ENCODE results near the gene ZBTB7A.

The ZBTB7A gene

DNA sequence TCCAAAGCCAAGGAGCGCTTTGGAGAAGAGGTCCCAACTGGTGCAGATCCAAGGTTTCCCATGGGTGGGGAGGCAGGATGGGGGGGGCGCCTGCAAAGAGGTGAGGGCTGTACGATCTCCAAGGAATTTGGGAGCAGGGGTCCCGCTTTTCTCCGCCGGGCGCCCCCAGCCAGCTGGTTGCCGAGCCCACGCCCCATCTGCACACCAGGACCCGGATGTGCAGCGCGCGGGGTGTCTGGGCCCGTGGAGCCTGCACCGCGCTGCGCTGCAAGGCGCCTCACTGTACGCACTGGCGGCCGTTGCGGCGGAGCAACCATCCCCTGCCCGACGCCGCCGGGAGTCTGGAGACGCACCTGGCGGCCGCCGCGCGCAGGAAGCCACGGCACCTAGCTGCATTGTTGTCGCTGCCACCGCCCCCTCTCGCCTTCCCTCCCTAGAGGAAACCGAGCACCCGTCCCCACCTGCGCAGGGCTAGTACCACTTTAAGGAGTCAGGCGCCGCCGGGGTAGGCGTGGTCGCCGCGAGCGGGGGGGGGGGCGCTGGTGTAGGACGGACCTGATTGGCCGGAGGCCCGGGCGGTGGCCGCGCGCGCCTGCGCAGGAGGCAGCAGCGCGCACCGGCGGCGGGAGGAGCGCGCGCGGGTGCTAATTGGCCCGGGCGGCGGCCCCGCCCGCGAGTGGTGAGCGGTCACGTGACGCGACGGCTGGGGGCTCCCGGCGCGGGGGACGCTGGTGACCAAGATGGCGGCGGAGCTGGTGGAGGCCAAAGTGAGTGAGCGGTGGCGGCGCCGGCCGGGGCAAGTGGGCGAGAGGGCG lies 59.5 kb downstream of the ZBTB7A start, which contains the start of gene PIAS4 (continued):
- TF ChIP-seq, protein P1, sequence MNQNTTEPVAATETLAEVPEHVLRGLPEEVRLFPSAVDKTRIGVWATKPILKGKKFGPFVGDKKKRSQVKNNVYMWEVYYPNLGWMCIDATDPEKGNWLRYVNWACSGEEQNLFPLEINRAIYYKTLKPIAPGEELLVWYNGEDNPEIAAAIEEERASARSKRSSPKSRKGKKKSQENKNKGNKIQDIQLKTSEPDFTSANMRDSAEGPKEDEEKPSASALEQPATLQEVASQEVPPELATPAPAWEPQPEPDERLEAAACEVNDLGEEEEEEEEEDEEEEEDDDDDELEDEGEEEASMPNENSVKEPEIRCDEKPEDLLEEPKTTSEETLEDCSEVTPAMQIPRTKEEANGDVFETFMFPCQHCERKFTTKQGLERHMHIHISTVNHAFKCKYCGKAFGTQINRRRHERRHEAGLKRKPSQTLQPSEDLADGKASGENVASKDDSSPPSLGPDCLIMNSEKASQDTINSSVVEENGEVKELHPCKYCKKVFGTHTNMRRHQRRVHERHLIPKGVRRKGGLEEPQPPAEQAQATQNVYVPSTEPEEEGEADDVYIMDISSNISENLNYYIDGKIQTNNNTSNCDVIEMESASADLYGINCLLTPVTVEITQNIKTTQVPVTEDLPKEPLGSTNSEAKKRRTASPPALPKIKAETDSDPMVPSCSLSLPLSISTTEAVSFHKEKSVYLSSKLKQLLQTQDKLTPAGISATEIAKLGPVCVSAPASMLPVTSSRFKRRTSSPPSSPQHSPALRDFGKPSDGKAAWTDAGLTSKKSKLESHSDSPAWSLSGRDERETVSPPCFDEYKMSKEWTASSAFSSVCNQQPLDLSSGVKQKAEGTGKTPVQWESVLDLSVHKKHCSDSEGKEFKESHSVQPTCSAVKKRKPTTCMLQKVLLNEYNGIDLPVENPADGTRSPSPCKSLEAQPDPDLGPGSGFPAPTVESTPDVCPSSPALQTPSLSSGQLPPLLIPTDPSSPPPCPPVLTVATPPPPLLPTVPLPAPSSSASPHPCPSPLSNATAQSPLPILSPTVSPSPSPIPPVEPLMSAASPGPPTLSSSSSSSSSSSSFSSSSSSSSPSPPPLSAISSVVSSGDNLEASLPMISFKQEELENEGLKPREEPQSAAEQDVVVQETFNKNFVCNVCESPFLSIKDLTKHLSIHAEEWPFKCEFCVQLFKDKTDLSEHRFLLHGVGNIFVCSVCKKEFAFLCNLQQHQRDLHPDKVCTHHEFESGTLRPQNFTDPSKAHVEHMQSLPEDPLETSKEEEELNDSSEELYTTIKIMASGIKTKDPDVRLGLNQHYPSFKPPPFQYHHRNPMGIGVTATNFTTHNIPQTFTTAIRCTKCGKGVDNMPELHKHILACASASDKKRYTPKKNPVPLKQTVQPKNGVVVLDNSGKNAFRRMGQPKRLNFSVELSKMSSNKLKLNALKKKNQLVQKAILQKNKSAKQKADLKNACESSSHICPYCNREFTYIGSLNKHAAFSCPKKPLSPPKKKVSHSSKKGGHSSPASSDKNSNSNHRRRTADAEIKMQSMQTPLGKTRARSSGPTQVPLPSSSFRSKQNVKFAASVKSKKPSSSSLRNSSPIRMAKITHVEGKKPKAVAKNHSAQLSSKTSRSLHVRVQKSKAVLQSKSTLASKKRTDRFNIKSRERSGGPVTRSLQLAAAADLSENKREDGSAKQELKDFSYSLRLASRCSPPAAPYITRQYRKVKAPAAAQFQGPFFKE (tag by site-specific recombination; IDR thresholded peaks at IDR 0.05; ENCODE audit: borderline replicate concordance) = no peak
- TF ChIP-seq ZSCAN23 (tag by site-specific recombination; IDR thresholded peaks at IDR 0.05) (no peak), YY2 (tag by site-specific recombination; IDR thresholded peaks at IDR 0.05) (0 out of 2 replicates have a peak, but pooled peaks have one; percentile 23), ZNF133 (tag by site-specific recombination; IDR thresholded peaks at IDR 0.05) (no peak; the same call in 1 of the 2 replicates), ZNF366 (tag by site-specific recombination; conservative IDR thresholded peaks at IDR 0.05) (no peak), ZNF623 (tag by site-specific recombination; IDR thresholded peaks at IDR 0.05) (no peak; the same call in 1 of the 2 replicates), ZNF571 (tag by site-specific recombination; IDR thresholded peaks at IDR 0.05) (no peak), ZFP37 (tag by site-specific recombination; IDR thresholded peaks at IDR 0.05) (peak; percentile 48; the same call in 1 of the 2 replicates), SP3 (tag by site-specific recombination; IDR thresholded peaks at IDR 0.05) (peak; percentile 70), ZNF223 (tag by site-specific recombination; IDR thresholded peaks at IDR 0.05) (peak; percentile 83), ZNF791 (tag by site-specific recombination; IDR thresholded peaks at IDR 0.05) (no peak), ZNF19 (tag by site-specific recombination; IDR thresholded peaks at IDR 0.05; ENCODE audit: low read depth) (no peak), ZNF548 (tag by site-specific recombination; IDR thresholded peaks at IDR 0.05) (no peak), ZNF174 (tag by site-specific recombination; IDR thresholded peaks at IDR 0.05) (no peak), KLF7 (tag by site-specific recombination; IDR thresholded peaks at IDR 0.05; ENCODE audit: borderline replicate concordance) (peak; percentile 57; the same call in 1 of the 2 replicates), ZNF777 (tag by site-specific recombination; IDR thresholded peaks at IDR 0.05; ENCODE audit: borderline replicate concordance) (no peak), SETDB1 (IDR thresholded peaks at IDR 0.05; ENCODE audit: insufficient read length, low read length) (no peak), GLIS1 (tag by site-specific recombination; IDR thresholded peaks at IDR 0.05) (peak; percentile 39; the same call in 1 of the 2 replicates), KLF1 (tag by site-specific recombination; IDR thresholded peaks at IDR 0.05) (peak; percentile 80), ZNF112 (tag by site-specific recombination; IDR thresholded peaks at IDR 0.05) (no peak), ZNF514 (tag by site-specific recombination; IDR thresholded peaks at IDR 0.05) (no peak), FEZF1 (tag by site-specific recombination; IDR thresholded peaks at IDR 0.05) (peak; percentile 33; the same call in 1 of the 2 replicates), ZNF138 (tag by site-specific recombination; IDR thresholded peaks at IDR 0.05; ENCODE audit: borderline replicate concordance) (no peak), EGR2 (tag by site-specific recombination; IDR thresholded peaks at IDR 0.05; ENCODE audit: low read depth) (peak; percentile 55), BCL11B (tag by site-specific recombination; IDR thresholded peaks at IDR 0.05; ENCODE audit: low read depth) (no peak)
- TF ChIP-seq, protein P2, sequence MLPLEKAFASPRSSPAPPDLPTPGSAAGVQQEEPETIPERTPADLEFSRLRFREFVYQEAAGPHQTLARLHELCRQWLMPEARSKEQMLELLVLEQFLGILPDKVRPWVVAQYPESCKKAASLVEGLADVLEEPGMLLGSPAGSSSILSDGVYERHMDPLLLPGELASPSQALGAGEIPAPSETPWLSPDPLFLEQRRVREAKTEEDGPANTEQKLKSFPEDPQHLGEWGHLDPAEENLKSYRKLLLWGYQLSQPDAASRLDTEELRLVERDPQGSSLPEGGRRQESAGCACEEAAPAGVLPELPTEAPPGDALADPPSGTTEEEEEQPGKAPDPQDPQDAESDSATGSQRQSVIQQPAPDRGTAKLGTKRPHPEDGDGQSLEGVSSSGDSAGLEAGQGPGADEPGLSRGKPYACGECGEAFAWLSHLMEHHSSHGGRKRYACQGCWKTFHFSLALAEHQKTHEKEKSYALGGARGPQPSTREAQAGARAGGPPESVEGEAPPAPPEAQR (tag by site-specific recombination; IDR thresholded peaks at IDR 0.05) = no peak
- TF ChIP-seq, protein P3, sequence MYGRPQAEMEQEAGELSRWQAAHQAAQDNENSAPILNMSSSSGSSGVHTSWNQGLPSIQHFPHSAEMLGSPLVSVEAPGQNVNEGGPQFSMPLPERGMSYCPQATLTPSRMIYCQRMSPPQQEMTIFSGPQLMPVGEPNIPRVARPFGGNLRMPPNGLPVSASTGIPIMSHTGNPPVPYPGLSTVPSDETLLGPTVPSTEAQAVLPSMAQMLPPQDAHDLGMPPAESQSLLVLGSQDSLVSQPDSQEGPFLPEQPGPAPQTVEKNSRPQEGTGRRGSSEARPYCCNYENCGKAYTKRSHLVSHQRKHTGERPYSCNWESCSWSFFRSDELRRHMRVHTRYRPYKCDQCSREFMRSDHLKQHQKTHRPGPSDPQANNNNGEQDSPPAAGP (tag by site-specific recombination; IDR thresholded peaks at IDR 0.05) = peak; percentile 85
- TF ChIP-seq, protein P4, sequence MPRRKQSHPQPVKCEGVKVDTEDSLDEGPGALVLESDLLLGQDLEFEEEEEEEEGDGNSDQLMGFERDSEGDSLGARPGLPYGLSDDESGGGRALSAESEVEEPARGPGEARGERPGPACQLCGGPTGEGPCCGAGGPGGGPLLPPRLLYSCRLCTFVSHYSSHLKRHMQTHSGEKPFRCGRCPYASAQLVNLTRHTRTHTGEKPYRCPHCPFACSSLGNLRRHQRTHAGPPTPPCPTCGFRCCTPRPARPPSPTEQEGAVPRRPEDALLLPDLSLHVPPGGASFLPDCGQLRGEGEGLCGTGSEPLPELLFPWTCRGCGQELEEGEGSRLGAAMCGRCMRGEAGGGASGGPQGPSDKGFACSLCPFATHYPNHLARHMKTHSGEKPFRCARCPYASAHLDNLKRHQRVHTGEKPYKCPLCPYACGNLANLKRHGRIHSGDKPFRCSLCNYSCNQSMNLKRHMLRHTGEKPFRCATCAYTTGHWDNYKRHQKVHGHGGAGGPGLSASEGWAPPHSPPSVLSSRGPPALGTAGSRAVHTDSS (tag by site-specific recombination; IDR thresholded peaks at IDR 0.05) = no peak

All from HEK293 (cell line).